ENCODE measurements around the gene FAM43A.

FAM43A gene

DNA sequence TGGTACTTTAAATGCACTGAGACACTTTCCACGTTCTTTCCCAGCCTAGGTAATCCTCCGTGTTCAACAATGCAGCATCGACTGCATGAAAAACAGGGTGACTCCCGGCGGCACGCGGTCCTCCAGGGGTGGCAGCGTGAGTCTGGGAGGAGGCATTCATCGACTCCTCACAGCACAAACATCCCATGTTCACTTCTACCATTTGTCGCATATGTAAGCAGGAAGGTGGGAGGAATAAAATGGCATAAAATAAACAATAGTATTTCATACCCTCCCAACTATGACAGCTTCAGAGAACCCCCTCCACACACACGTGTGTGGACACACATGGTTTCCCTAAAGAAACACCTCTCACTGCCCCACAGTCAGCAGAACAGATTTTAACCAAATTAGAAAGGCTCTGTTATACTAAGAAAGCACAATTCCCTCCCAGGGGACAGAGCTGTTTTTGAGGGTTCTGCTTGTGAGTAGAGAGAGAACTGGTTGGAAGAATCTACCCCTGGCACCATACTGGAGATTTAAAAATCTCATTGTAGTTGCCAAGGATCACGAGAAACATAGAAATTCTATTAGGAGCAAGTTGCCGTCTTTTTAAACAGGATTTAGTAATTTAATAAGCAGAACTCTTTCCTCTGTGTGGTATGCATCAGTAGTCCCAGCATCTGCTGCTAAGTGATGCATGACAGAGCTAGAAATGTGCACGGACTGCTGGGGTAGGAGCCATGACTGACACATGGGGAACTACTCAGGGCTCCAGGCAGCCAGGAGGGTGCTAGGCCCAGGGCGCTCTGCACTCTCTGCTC is 6.0 kb downstream of the FAM43A start:
- H3K27ac ChIP-seq, result no peak overlapping the region
- CTCF ChIA-PET, result interaction anchor here (0.6 to 1.1 kb wide), 4 partner anchors 57 to 653 kb away, joined by 3 read pairs; no protein-coding TSS in a partner anchor
- no peak for DNase-seq (ENCODE audit: low spot score)
- TF ChIP-seq, protein P1, sequence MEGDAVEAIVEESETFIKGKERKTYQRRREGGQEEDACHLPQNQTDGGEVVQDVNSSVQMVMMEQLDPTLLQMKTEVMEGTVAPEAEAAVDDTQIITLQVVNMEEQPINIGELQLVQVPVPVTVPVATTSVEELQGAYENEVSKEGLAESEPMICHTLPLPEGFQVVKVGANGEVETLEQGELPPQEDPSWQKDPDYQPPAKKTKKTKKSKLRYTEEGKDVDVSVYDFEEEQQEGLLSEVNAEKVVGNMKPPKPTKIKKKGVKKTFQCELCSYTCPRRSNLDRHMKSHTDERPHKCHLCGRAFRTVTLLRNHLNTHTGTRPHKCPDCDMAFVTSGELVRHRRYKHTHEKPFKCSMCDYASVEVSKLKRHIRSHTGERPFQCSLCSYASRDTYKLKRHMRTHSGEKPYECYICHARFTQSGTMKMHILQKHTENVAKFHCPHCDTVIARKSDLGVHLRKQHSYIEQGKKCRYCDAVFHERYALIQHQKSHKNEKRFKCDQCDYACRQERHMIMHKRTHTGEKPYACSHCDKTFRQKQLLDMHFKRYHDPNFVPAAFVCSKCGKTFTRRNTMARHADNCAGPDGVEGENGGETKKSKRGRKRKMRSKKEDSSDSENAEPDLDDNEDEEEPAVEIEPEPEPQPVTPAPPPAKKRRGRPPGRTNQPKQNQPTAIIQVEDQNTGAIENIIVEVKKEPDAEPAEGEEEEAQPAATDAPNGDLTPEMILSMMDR (conservative IDR thresholded peaks at IDR 0.05; ENCODE audit: low read depth), result no peak
- POLR2A ChIA-PET (ENCODE audit: low non-redundant PET), result no interaction called here

DNA sequence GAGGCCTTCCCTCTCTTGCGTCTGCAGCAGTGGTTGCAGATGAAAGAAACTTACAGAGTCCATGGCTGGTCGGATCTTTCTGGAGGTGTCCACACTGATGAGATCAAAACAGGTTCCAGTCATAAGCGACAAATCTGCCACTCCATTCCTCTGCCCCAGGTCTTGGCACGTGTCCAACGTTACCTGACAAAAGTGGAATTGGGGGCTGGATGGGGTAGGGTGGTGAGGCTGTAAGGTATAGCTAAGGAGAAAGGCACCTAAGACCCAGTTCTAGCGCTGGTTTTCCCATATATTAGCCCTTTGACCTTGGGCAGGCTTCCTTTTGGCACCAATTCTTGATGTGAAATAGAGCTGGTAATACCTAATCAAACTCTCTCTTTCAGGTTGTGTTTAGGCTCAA is 11.0 kb downstream of the FAM43A start:
- no peak for DNase-seq (ENCODE audit: low spot score)
- ChIA-PET CTCF (no interaction called here), POLR2A (ENCODE audit: low non-redundant PET) (no interaction called here)
- TF ChIP-seq, protein P1 (conservative IDR thresholded peaks at IDR 0.05; ENCODE audit: low read depth), result no peak
- H3K27ac ChIP-seq, result no peak overlapping the region

DNA sequence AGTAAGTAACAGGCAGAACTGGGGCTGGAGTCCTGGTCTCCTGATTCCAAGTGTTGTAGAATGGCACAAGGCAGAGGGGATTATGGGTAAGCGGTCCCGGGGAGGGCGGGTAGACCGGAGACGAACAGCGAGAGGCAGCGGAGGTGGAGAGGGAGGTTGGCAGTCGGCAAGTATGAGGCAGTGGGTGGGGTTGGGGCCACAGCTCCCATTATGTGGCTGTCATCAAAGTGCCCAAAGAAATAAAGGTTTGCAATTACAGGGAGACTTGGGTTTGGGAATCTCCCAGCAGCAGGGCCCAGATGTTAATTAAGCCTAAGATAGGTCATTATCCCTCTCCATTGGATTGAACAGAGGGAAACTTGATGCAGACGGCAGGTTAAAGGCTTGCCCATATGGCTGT is 16.9 kb downstream of the FAM43A start:
- ChIA-PET POLR2A (ENCODE audit: low non-redundant PET) (no interaction called here), CTCF (interaction anchor here (0.6 kb wide), 1 partner anchor 336 kb away, joined by 3 read pairs; no protein-coding TSS in a partner anchor)
- H3K27ac ChIP-seq, result no peak overlapping the region
- TF ChIP-seq, protein P1 (conservative IDR thresholded peaks at IDR 0.05; ENCODE audit: low read depth), result no peak
- no peak for DNase-seq (ENCODE audit: low spot score)

DNA sequence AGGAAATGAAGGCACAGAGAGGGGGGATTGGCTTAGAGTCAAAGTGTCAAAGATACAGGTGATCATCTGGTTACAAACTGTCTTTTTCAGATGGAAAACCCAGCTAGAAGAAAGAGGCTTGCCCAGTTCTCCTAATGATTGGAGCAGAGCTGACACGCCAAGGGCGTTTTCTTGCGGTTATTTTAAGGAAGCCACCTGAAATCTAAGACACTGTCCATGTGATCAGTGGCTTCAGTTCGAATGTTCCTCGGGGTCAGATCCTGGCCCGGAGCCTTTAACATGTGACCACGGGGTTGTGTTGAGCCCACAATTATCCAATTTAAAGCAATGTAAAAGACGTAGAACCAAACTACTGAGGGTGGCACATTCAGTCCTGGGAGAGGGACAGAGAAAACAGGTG is 19.5 kb downstream of the FAM43A start:
- CTCF ChIA-PET, result interaction anchor here (0.8 kb wide), 1 partner anchor 410 kb away, joined by 4 read pairs; no protein-coding TSS in a partner anchor
- no peak overlapping the region for H3K27ac ChIP-seq
- TF ChIP-seq, protein P1 (conservative IDR thresholded peaks at IDR 0.05; ENCODE audit: low read depth), result no peak
- DNase-seq (ENCODE audit: low spot score), result no peak
- POLR2A ChIA-PET (ENCODE audit: low non-redundant PET), result no interaction called here

DNA sequence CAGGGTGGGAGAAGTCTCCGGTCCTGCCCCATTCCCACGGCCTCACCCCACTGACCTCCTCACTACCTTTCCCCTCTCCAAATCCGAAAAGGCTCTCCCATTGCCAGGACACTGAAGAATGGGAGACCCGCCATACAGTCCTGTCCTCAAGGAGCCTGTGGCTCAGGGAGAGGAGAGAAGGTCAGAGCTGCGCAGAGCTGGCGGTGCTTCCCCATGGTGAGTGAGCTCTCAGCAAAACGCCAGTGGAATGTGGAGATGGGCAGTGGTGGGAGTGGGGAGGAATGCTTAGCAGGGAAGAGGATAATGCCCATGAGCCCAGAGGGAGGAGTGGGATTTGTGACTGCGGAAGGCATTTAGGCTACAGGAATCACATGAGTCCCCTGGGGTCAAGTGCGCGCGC is 20.1 kb downstream of the FAM43A start:
- POLR2A ChIA-PET (ENCODE audit: low non-redundant PET), result no interaction called here
- CTCF ChIA-PET, result interaction anchor here (0.8 kb wide), 1 partner anchor 409 kb away, joined by 4 read pairs; no protein-coding TSS in a partner anchor
- TF ChIP-seq, protein P1 (conservative IDR thresholded peaks at IDR 0.05; ENCODE audit: low read depth), result no peak

DNA sequence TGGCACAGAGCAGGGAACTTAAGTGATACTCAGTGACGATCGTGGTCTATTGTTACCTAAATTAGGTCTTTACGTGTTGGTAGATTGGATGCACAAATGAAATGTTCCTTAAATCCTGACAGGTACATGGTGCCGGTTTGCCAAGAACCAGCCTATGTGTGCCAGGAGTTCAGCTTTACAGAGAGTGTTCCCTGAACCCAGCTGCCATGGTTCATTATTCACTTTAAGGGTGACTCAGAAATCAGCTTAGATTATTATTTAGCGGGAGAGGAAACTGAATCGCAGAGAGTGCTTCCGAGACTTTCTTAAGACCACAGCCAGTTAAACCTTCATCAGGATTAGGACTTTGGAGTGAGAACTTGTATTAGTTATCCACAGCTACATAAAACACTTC is 21.5 kb downstream of the FAM43A start:
- POLR2A ChIA-PET (ENCODE audit: low non-redundant PET), result no interaction called here
- DNase-seq (ENCODE audit: low spot score), result no peak
- TF ChIP-seq, protein P1 (conservative IDR thresholded peaks at IDR 0.05; ENCODE audit: low read depth), result no peak
- CTCF ChIA-PET, result interaction anchor here (0.6 kb wide), 1 partner anchor 564 kb away, joined by 3 read pairs; the partner anchor contains the start of gene XXYLT1
- no peak overlapping the region for H3K27ac ChIP-seq

More for the DNA sequence above, 20.1 kb downstream of the FAM43A start:
- DNase-seq (ENCODE audit: low spot score), result no peak
- no peak overlapping the region for H3K27ac ChIP-seq
